ENCODE data around the gene FES. TPM values are rescaled to one million over a fixed set of nuclear protein-coding genes. Genes with fewer than 3 reads are reported as not detected.

The FES gene
- total RNA-seq, 8 experiments from 2014 or later, result 0.42 to 5.5 (median 1.3) TPM

GRCh38 chr15:90911906-90912769 is 27.8 kb downstream of the FES start:
- no peak for ATAC-seq (replicated peaks in 6 of 8)
- H3K4me1 ChIP-seq (replicated peaks in 1 of 2), result peaks cover 6 to 12% of the 10 kb centered on the region in 2 donors
- in situ Hi-C loops (cut with MboI; ENCODE audit: low pct_unique_long_range_greater_than_20kb in 2 of 9, low sequenced_read_pairs in 9 of 9, unreplicated experiment in 9 of 9), result no loop called here
- H3K4me3 ChIP-seq, result no peak overlapping the region
- H3K27ac ChIP-seq, result no peak overlapping the region
- WGBS, 10 experiments, result 73 to 100% (median 100%) methylated on average over 1 to 11 of the region's 30 CpGs; no CpG with 5 or more reads in 3 of the 10 experiments

GRCh38 chr15:90912770-90913075 is 28.4 kb downstream of the FES start:
- no peak overlapping the region for H3K4me3 ChIP-seq
- ATAC-seq (replicated peaks in 6 of 8), result no peak
- H3K4me1 ChIP-seq (replicated peaks in 1 of 2), result peaks cover 6 to 12% of the 10 kb centered on the region in 2 donors
- WGBS, 10 experiments, result 80 to 100% (median 85%) methylated on average over 1 to 7 of the region's 7 CpGs; no CpG with 5 or more reads in 7 of the 10 experiments
- H3K27ac ChIP-seq, result no peak overlapping the region
- in situ Hi-C loops (cut with MboI; ENCODE audit: low pct_unique_long_range_greater_than_20kb in 2 of 9, low sequenced_read_pairs in 9 of 9, unreplicated experiment in 9 of 9), result no loop called here

GRCh38 chr15:90913398-90913944 is 29.2 kb downstream of the FES start:
- Histone ChIP-seq H3K27ac (no peak overlapping the region), H3K4me3 (no peak overlapping the region), H3K4me1 (replicated peaks in 1 of 2) (peaks cover 6 to 12% of the 10 kb centered on the region in 2 donors)
- no peak for ATAC-seq (replicated peaks in 6 of 8)
- in situ Hi-C loops (cut with MboI; ENCODE audit: low pct_unique_long_range_greater_than_20kb in 2 of 9, low sequenced_read_pairs in 9 of 9, unreplicated experiment in 9 of 9), result no loop called here
- 67 to 100% (median 93%) methylated on average over 1 to 4 of the region's 12 CpGs; no CpG with 5 or more reads in 4 of the 10 experiments for WGBS, 10 experiments

GRCh38 chr15:90914305-90915080 is 30.2 kb downstream of the FES start:
- H3K4me3 ChIP-seq, result no peak overlapping the region
- no peak for ATAC-seq (replicated peaks in 6 of 8)
- no peak overlapping the region for H3K27ac ChIP-seq
- peaks cover 6 to 12% of the 10 kb centered on the region in 2 donors for H3K4me1 ChIP-seq (replicated peaks in 1 of 2)
- in situ Hi-C loops (cut with MboI; ENCODE audit: low pct_unique_long_range_greater_than_20kb in 2 of 9, low sequenced_read_pairs in 9 of 9, unreplicated experiment in 9 of 9), result no loop called here
- 87 to 100% (median 94%) methylated on average over 2 to 13 of the region's 22 CpGs; no CpG with 5 or more reads in 2 of the 10 experiments for WGBS, 10 experiments

GRCh38 chr15:90915216-90915807 is 31.0 kb downstream of the FES start:
- ATAC-seq (replicated peaks in 6 of 8), result peak in 4 of 8 experiments; percentile 6 to 38 (median 26)
- H3K4me1 ChIP-seq (replicated peaks in 1 of 2), result peaks cover 6 to 12% of the 10 kb centered on the region in 2 donors
- in situ Hi-C loops (cut with MboI; ENCODE audit: low pct_unique_long_range_greater_than_20kb in 2 of 9, low sequenced_read_pairs in 9 of 9, unreplicated experiment in 9 of 9), result no loop called here
- H3K27ac ChIP-seq, result peak overlapping the region in 1 of 2 donors; percentile 62
- no peak overlapping the region for H3K4me3 ChIP-seq
- 40 to 90% (median 78%) methylated on average over 1 to 7 of the region's 7 CpGs; no CpG with 5 or more reads in 4 of the 10 experiments for WGBS, 10 experiments

GRCh38 chr15:90915808-90916440 is 31.6 kb downstream of the FES start:
- WGBS, 10 experiments, result 20 to 95% (median 73%) methylated on average over 1 to 13 of the region's 25 CpGs; no CpG with 5 or more reads in 3 of the 10 experiments
- peak in 5 of 8 experiments; percentile 56 to 91 (median 82) for ATAC-seq (replicated peaks in 6 of 8)
- Histone ChIP-seq H3K4me3 (no peak overlapping the region), H3K27ac (peak overlapping the region; percentile 46 to 62), H3K4me1 (replicated peaks in 1 of 2) (peaks cover 6 to 12% of the 10 kb centered on the region in 2 donors)
- in situ Hi-C loops (cut with MboI; ENCODE audit: low pct_unique_long_range_greater_than_20kb in 2 of 9, low sequenced_read_pairs in 9 of 9, unreplicated experiment in 9 of 9), result no loop called here

- H3K4me1 ChIP-seq (replicated peaks in 1 of 2), result peaks cover 6 to 12% of the 10 kb centered on the region in 2 donors
- in situ Hi-C loops (cut with MboI; ENCODE audit: low pct_unique_long_range_greater_than_20kb in 2 of 9, low sequenced_read_pairs in 9 of 9, unreplicated experiment in 9 of 9), result no loop called here
- ATAC-seq (replicated peaks in 6 of 8), result no peak
- WGBS, 10 experiments, result 74 to 100% (median 87%) methylated on average over 1 to 7 of the region's 11 CpGs; no CpG with 5 or more reads in 5 of the 10 experiments
- no peak overlapping the region for H3K4me3 ChIP-seq
- H3K27ac ChIP-seq, result no peak overlapping the region
Observed at GRCh38 chr15:90916461-90916860, 32.2 kb downstream of the FES start.

- WGBS, 10 experiments, result 93 to 100% (median 100%) methylated on average over 2 to 6 of the region's 12 CpGs; no CpG with 5 or more reads in 6 of the 10 experiments
- no peak overlapping the region for H3K4me3 ChIP-seq
- peaks cover 6 to 12% of the 10 kb centered on the region in 2 donors for H3K4me1 ChIP-seq (replicated peaks in 1 of 2)
- ATAC-seq (replicated peaks in 6 of 8), result no peak
- in situ Hi-C loops (cut with MboI; ENCODE audit: low pct_unique_long_range_greater_than_20kb in 2 of 9, low sequenced_read_pairs in 9 of 9, unreplicated experiment in 9 of 9), result no loop called here
- H3K27ac ChIP-seq, result no peak overlapping the region
Observed at GRCh38 chr15:90917569-90917968, 33.3 kb downstream of the FES start.

GRCh38 chr15:90918034-90918788 is 33.9 kb downstream of the FES start:
- no peak overlapping the region for H3K4me3 ChIP-seq
- H3K4me1 ChIP-seq (replicated peaks in 1 of 2), result peaks cover 6 to 12% of the 10 kb centered on the region in 2 donors
- in situ Hi-C loops (cut with MboI; ENCODE audit: low pct_unique_long_range_greater_than_20kb in 2 of 9, low sequenced_read_pairs in 9 of 9, unreplicated experiment in 9 of 9), result no loop called here
- no peak overlapping the region for H3K27ac ChIP-seq
- no peak for ATAC-seq (replicated peaks in 6 of 8)
- 83 to 100% (median 98%) methylated on average over 1 to 11 of the region's 23 CpGs; no CpG with 5 or more reads in 2 of the 10 experiments for WGBS, 10 experiments

GRCh38 chr15:90918835-90919234 is 34.5 kb downstream of the FES start:
- WGBS, 10 experiments, result 88 to 100% (median 100%) methylated on average over 1 to 5 of the region's 6 CpGs; no CpG with 5 or more reads in 4 of the 10 experiments

GRCh38 chr15:90921887-90922286 is 37.6 kb downstream of the FES start:
- WGBS, 10 experiments, result 86 to 100% (median 92%) methylated on average over 1 to 4 of the region's 4 CpGs; no CpG with 5 or more reads in 1 of the 10 experiments
- no peak for ATAC-seq (replicated peaks in 6 of 8)
- Histone ChIP-seq H3K4me1 (replicated peaks in 1 of 2) (no peaks in the 10 kb centered on the region), H3K4me3 (no peak overlapping the region), H3K27ac (no peak overlapping the region)
- in situ Hi-C loops (cut with MboI; ENCODE audit: low pct_unique_long_range_greater_than_20kb in 2 of 9, low sequenced_read_pairs in 9 of 9, unreplicated experiment in 9 of 9), result no loop called here

More at GRCh38 chr15:90918835-90919234, 34.5 kb downstream of the FES start:
- no peak overlapping the region for H3K4me3 ChIP-seq
- in situ Hi-C loops (cut with MboI; ENCODE audit: low pct_unique_long_range_greater_than_20kb in 2 of 9, low sequenced_read_pairs in 9 of 9, unreplicated experiment in 9 of 9), result no loop called here
- H3K4me1 ChIP-seq (replicated peaks in 1 of 2), result peaks cover 6 to 12% of the 10 kb centered on the region in 2 donors
- no peak for ATAC-seq (replicated peaks in 6 of 8)
- no peak overlapping the region for H3K27ac ChIP-seq
